Uterus (tissue), 4 donors: ENCODE measurements around the gene RGP1. TPM values are rescaled to one million over a fixed set of nuclear protein-coding genes. Genes with fewer than 3 reads are reported as not detected.
A peak's percentile ranks its signal among the peaks of the same experiment; 100 is the strongest.

ENCODE experiments used
- DNase-seq, 2 donors: peaks; one replicate each; pipeline ENCODE4 v3.0.0-alpha.2; 2019 to 2020
- H3K27ac ChIP-seq, 2 donors: fragments of 200-600 bp; sonication (generic); 1 replicate in 1 of 2; 2 replicates in 1 of 2; pipeline ENCODE4 v1.5.1; 2016 to 2018
- H3K27me3 ChIP-seq, 2 donors: fragments of 200-600 bp; sonication (generic); one replicate each; pipeline ENCODE4 v1.5.1; 2018 to 2019; ENCODE audit warnings: control low read depth in 1 of 2
- H3K36me3 ChIP-seq, 2 donors: fragments of 200-600 bp; sonication (generic); one replicate each; pipeline ENCODE4 v1.5.1; 2019; ENCODE audit warnings: control low read depth in 1 of 2
- H3K4me1 ChIP-seq, 2 donors: fragments of 200-600 bp; sonication (generic); one replicate each; pipeline ENCODE4 v1.5.1; 2018 to 2019; ENCODE audit warnings: control low read depth in 1 of 2
- H3K4me3 ChIP-seq, 2 donors: fragments of 200-600 bp; sonication (generic); 1 replicate in 1 of 2; 2 replicates in 1 of 2; pipeline ENCODE4 v1.5.1; 2018 to 2019; ENCODE audit warnings: mild to moderate bottlenecking in 1 of 2
- H3K9me3 ChIP-seq, 2 donors: fragments of 200-600 bp; sonication (generic); one replicate each; pipeline ENCODE4 v1.5.1; 2019; ENCODE audit warnings: control low read depth in 1 of 2
- POLR2A ChIP-seq, 2 donors: fragments of 450-650 bp; IDR thresholded peaks; one replicate each; pipeline ENCODE4 v1.6.1; 2016; ENCODE audit warnings: antibody characterized with exemption in 2 of 2, mild to moderate bottlenecking in 1 of 2, moderate library complexity in 1 of 2
- intact Hi-C: fragments of 100-400 bp; cut with DNase I; formaldehyde crosslinking; loops from one replicate; pipeline ENCODE4 v1.15.1; 2023; ENCODE audit warnings: low total_unique reads
- total RNA-seq, 4 donors: library from RNA; depleted of rRNA in 3 of 4; stranded (reverse); fragments of >200 nt in 3 of 4; gene quantifications; one replicate each; pipeline versions ENCODE4 v1.1.0 to v1.2.4, GENCODE V29; 2014 to 2023
- TF ChIP-seq, protein P1 (sequence below), 4 experiments: fragments of 200-600 bp in 2 of 4; fragments of 450-650 bp in 2 of 4; sonication (generic) in 2 of 4; IDR thresholded peaks; one replicate each; pipeline ENCODE4 v1.5.1; 2016 to 2019; ENCODE audit warnings: antibody characterized with exemption in 4 of 4, mild to moderate bottlenecking in 2 of 4, moderate library complexity in 1 of 4
- donor health status: DM: yes; HTN: yes; CAD: no.

RGP1 gene
- total RNA-seq, 4 donors from 2014 or later, result 2.0 to 38.1 (median 10.3) TPM

- H3K27me3 ChIP-seq, result no peaks in the 10 kb centered on the region
- peaks cover 0 to 8% of the 10 kb centered on the region in 2 donors for H3K4me1 ChIP-seq
- intact Hi-C loops, result loop anchor here (5.0 kb wide), 1 partner anchor 75 kb away; the partner anchor contains the start of genes CCDC107 and RMRP
- no peaks in the 10 kb centered on the region for H3K9me3 ChIP-seq
- peak within 1 kb of the TSS; percentile 94 to 97 for H3K27ac ChIP-seq
- TF ChIP-seq POLR2A (IDR thresholded peaks at IDR 0.05), result peak; percentile 80 to 93
- TF ChIP-seq, protein P1, sequence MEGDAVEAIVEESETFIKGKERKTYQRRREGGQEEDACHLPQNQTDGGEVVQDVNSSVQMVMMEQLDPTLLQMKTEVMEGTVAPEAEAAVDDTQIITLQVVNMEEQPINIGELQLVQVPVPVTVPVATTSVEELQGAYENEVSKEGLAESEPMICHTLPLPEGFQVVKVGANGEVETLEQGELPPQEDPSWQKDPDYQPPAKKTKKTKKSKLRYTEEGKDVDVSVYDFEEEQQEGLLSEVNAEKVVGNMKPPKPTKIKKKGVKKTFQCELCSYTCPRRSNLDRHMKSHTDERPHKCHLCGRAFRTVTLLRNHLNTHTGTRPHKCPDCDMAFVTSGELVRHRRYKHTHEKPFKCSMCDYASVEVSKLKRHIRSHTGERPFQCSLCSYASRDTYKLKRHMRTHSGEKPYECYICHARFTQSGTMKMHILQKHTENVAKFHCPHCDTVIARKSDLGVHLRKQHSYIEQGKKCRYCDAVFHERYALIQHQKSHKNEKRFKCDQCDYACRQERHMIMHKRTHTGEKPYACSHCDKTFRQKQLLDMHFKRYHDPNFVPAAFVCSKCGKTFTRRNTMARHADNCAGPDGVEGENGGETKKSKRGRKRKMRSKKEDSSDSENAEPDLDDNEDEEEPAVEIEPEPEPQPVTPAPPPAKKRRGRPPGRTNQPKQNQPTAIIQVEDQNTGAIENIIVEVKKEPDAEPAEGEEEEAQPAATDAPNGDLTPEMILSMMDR (IDR thresholded peaks at IDR 0.05), result peak in 3 of 4 experiments; percentile 3 to 17 (median 9)
- H3K4me3 ChIP-seq, result peak within 1 kb of the TSS; percentile 62 to 84
- peak; percentile 98 to 99 for DNase-seq
- no peaks in the 10 kb centered on the region for H3K36me3 ChIP-seq
Observed at GRCh38 chr9:35732185-35732799, 16.8 kb upstream of the RGP1 start, which contains the start of the genes CREB3 and TLN1. CREB3 (plus strand) TSS chr9:35732666; CDS start chr9:35732773, 107 bp downstream. TLN1 (minus strand) TSS chr9:35732195; CDS start chr9:35725694, 6,501 bp downstream.

GRCh38 chr9:35732800-35733541 is 16.1 kb upstream of the RGP1 start:
- peaks cover 0 to 8% of the 10 kb centered on the region in 2 donors for H3K4me1 ChIP-seq
- intact Hi-C loops, result loop anchor here (5.0 kb wide), 1 partner anchor 76 kb away; the partner anchor contains the start of genes CCDC107 and RMRP
- H3K9me3 ChIP-seq, result no peaks in the 10 kb centered on the region
- peak overlapping the region; percentile 62 to 84 for H3K4me3 ChIP-seq
- H3K27me3 ChIP-seq, result no peaks in the 10 kb centered on the region
- no peaks in the 10 kb centered on the region for H3K36me3 ChIP-seq
- no peak for DNase-seq
- TF ChIP-seq POLR2A (IDR thresholded peaks at IDR 0.05), result no peak
- TF ChIP-seq, protein P1 (IDR thresholded peaks at IDR 0.05), result no peak
- H3K27ac ChIP-seq, result peak overlapping the region; percentile 94 to 97

- no peak overlapping the region for H3K4me3 ChIP-seq
- intact Hi-C loops, result loop anchor here (5.0 kb wide), 1 partner anchor 77 kb away; the partner anchor contains the start of genes CCDC107 and RMRP
- H3K4me1 ChIP-seq, result peaks cover 0 to 8% of the 10 kb centered on the region in 2 donors
- no peak overlapping the region for H3K27ac ChIP-seq
- H3K27me3 ChIP-seq, result no peaks in the 10 kb centered on the region
- no peaks in the 10 kb centered on the region for H3K36me3 ChIP-seq
- no peaks in the 10 kb centered on the region for H3K9me3 ChIP-seq
- TF ChIP-seq, protein P1 (IDR thresholded peaks at IDR 0.05), result no peak
- TF ChIP-seq POLR2A (IDR thresholded peaks at IDR 0.05), result no peak
- DNase-seq, result no peak
Observed at GRCh38 chr9:35734096-35734495, 15.0 kb upstream of the RGP1 start.

DNA sequence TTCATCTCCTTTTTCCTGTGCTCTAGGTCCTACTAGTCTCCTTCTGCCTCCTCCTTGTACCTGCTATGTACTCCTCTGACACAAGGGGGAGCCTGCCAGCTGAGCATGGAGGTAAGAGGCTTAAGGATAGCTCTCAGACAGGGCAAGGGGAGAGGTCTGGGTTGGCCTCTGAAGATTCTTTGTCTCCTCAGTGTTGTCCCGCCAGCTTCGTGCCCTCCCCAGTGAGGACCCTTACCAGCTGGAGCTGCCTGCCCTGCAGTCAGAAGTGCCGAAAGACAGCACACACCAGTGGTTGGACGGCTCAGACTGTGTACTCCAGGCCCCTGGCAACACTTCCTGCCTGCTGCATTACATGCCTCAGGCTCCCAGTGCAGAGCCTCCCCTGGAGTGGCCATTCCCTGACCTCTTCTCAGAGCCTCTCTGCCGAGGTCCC is 12.9 kb upstream of the RGP1 start:
- no peak for TF ChIP-seq POLR2A (IDR thresholded peaks at IDR 0.05)
- TF ChIP-seq, protein P1 (IDR thresholded peaks at IDR 0.05), result peak; percentile 54 to 82 (median 67)
- Histone ChIP-seq H3K4me1 (peaks cover 0 to 8% of the 10 kb centered on the region in 2 donors), H3K27me3 (no peaks in the 10 kb centered on the region), H3K4me3 (no peak overlapping the region), H3K27ac (peak overlapping the region in 1 of 2 donors; percentile 10), H3K36me3 (no peaks in the 10 kb centered on the region), H3K9me3 (no peaks in the 10 kb centered on the region)
- DNase-seq, result peak in 1 of 2 donors; percentile 65
- intact Hi-C loops, result no loop called here
